Suprapubic skin (tissue), 4 donors: ENCODE measurements around the gene CCDC27. TPM values are rescaled to one million over a fixed set of nuclear protein-coding genes. Genes with fewer than 3 reads are reported as not detected.
A peak's percentile ranks its signal among the peaks of the same experiment; 100 is the strongest.

Experiments
- DNase-seq, 2 donors: peaks; one replicate each; pipeline ENCODE4 v3.0.0-alpha.2; 2019; ENCODE audit warnings: low spot score in 2 of 2
- H3K27ac ChIP-seq: fragments of 200-600 bp; sonication (generic); one replicate; pipeline ENCODE4 v1.5.1; 2019
- H3K27me3 ChIP-seq: fragments of 200-600 bp; sonication (generic); one replicate; pipeline ENCODE4 v1.5.1; 2019
- H3K36me3 ChIP-seq: fragments of 200-600 bp; sonication (generic); one replicate; pipeline ENCODE4 v1.5.1; 2019
- H3K4me1 ChIP-seq: fragments of 200-600 bp; sonication (generic); one replicate; pipeline ENCODE4 v1.5.1; 2019
- H3K4me3 ChIP-seq: fragments of 200-600 bp; sonication (generic); one replicate; pipeline ENCODE4 v1.5.1; 2019; ENCODE audit warnings: mild to moderate bottlenecking
- H3K9me3 ChIP-seq: fragments of 200-600 bp; sonication (generic); one replicate; pipeline ENCODE4 v1.5.1; 2019
- CTCF ChIP-seq, 2 donors: fragments of 200-600 bp in 1 of 2; fragments of 450-650 bp in 1 of 2; sonication (generic) in 1 of 2; IDR thresholded peaks; one replicate each; pipeline ENCODE4 v1.5.1; 2016 to 2019; ENCODE audit warnings: antibody characterized with exemption in 2 of 2, mild to moderate bottlenecking in 1 of 2, moderate library complexity in 1 of 2
- EP300 ChIP-seq: sonication (generic); formaldehyde crosslinking; IDR thresholded peaks from one replicate; pipeline ENCODE4 v1.6.1; 2017; ENCODE audit warnings: antibody characterized with exemption
- POLR2A ChIP-seq, 2 donors: fragments of 450-650 bp; IDR thresholded peaks; one replicate each; pipeline ENCODE4 v1.6.1; 2017; ENCODE audit warnings: antibody characterized with exemption in 2 of 2, mild to moderate bottlenecking in 2 of 2, moderate library complexity in 2 of 2
- POLR2AphosphoS5 ChIP-seq, 3 donors: sonication (generic); formaldehyde crosslinking; IDR thresholded peaks; one replicate each; pipeline ENCODE4 v1.6.1; 2017; ENCODE audit warnings: antibody characterized with exemption in 3 of 3
- WGBS: methylation state at CpG from one replicate; pipeline ENCODE4 v1.1.5; 2018; 5-methylcytosine and 5-hydroxymethylcytosine counted together
- total RNA-seq, 4 donors: library from RNA; depleted of rRNA; stranded (reverse); fragments of >200 nt; gene quantifications; one replicate each; pipeline ENCODE4 v1.1.0, GENCODE V29; 2016

CCDC27 gene
- total RNA-seq, 4 donors from 2014 or later, result not detected

DNA sequence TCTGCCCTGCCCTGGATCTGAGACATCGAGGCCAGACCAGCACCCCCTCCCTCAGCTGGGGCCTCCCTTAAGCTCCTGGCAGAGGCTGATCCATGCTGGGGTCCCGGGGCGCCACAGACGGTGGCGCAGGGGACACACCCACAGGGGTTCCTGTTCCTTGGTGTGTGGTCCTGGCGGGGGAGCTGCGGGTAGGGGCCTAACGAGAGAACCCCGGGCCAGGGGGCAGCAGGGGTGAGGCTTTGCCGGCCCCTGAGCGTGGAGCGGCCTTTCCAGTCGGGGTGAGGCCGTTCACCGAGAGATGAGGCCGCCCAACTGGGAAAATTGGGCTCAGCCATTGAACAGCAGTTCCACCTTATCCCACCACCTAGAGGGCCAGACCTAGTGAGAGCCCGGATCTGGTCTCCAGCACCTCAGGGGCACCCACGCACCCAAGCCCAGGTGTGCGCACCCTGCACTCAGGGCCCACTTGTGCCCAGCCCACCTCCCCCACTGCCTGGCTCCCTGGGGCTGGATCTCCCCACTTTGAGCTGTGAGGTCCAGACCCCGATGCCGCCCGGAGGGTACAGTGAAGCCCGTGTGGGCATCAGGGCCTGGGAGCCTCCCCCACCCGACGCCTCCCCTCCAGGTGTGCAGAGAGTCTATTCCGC is 45.5 kb upstream of the CCDC27 start:
- Histone ChIP-seq H3K27me3 (peaks cover 65% of the 10 kb centered on the region), H3K36me3 (no peaks in the 10 kb centered on the region), H3K4me1 (peaks cover 71% of the 10 kb centered on the region), H3K9me3 (no peaks in the 10 kb centered on the region), H3K4me3 (peak overlapping the region; percentile 37), H3K27ac (no peak overlapping the region)
- DNase-seq, result no peak
- 52% methylated on average over 13 of the region's 26 CpGs for WGBS
- TF ChIP-seq POLR2A (IDR thresholded peaks at IDR 0.05), result no peak
- no peak for TF ChIP-seq EP300
- no peak for TF ChIP-seq CTCF (IDR thresholded peaks at IDR 0.05)
- TF ChIP-seq POLR2AphosphoS5 (IDR thresholded peaks at IDR 0.05), result no peak

- no peak overlapping the region for H3K27ac ChIP-seq
- H3K4me1 ChIP-seq, result peaks cover 73% of the 10 kb centered on the region
- no peaks in the 10 kb centered on the region for H3K36me3 ChIP-seq
- 30% methylated on average over 21 of the region's 35 CpGs for WGBS
- no peaks in the 10 kb centered on the region for H3K9me3 ChIP-seq
- DNase-seq, result no peak
- peaks cover 69% of the 10 kb centered on the region for H3K27me3 ChIP-seq
- H3K4me3 ChIP-seq, result peak overlapping the region; percentile 37
- TF ChIP-seq POLR2A (IDR thresholded peaks at IDR 0.05) (no peak), EP300 (no peak), POLR2AphosphoS5 (IDR thresholded peaks at IDR 0.05) (no peak), CTCF (IDR thresholded peaks at IDR 0.05) (no peak)
Measured at GRCh38 chr1:3707298-3707938, 44.8 kb upstream of the CCDC27 start.

DNA sequence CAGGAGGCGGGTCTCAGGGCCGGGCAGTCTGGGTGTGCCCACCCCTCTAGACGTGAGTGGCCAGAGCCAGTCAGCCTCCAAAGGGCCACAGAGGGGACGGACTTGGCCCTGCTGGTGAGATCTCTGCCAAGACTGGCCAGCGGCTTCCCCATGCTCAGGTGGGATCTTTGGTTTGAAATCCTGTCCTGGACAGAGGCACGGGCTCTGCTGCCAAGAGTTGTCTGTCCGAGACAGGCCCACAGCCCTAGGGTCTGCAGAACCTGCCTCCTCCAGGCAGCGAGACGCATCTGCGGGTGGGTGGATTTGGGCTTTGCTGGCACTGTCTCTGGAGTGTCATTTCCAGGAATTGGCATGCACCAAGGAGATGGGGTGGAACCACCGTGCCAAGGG is 44.3 kb upstream of the CCDC27 start:
- no peaks in the 10 kb centered on the region for H3K9me3 ChIP-seq
- no peak for DNase-seq
- no peaks in the 10 kb centered on the region for H3K36me3 ChIP-seq
- H3K27ac ChIP-seq, result no peak overlapping the region
- no peak for TF ChIP-seq POLR2AphosphoS5 (IDR thresholded peaks at IDR 0.05)
- TF ChIP-seq POLR2A (IDR thresholded peaks at IDR 0.05), result no peak
- peak overlapping the region; percentile 37 for H3K4me3 ChIP-seq
- 50% methylated on average over 5 of the region's 11 CpGs for WGBS
- peaks cover 72% of the 10 kb centered on the region for H3K4me1 ChIP-seq
- H3K27me3 ChIP-seq, result peaks cover 74% of the 10 kb centered on the region

DNA sequence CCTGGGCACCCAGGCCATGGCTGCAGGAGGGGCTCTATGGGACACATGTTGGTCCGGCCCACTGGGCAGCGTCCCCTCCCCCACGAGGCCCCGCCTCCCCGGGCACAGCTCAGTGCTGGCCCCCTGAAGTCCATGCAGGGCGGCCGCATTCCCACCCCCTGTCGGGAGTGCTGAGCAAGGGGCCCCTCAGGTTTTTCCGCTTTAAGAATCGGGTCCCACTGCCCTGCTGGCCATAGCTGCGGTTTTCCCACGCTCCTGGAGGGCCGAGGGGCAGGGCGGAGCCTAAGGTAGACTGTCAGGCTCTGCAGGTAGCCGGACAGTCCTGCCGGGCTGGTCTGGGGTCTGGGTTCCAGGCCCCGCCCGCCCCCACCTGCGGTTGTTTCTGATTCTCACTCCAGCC is 43.5 kb upstream of the CCDC27 start:
- no peaks in the 10 kb centered on the region for H3K36me3 ChIP-seq
- DNase-seq, result no peak
- no peaks in the 10 kb centered on the region for H3K9me3 ChIP-seq
- H3K4me3 ChIP-seq, result peak overlapping the region; percentile 37
- WGBS, result no CpG with 5 or more reads among the region's 19 CpGs
- H3K27ac ChIP-seq, result no peak overlapping the region
- H3K27me3 ChIP-seq, result peaks cover 82% of the 10 kb centered on the region
- TF ChIP-seq POLR2AphosphoS5 (IDR thresholded peaks at IDR 0.05) (no peak), POLR2A (IDR thresholded peaks at IDR 0.05) (no peak), CTCF (IDR thresholded peaks at IDR 0.05) (no peak), EP300 (no peak)
- peaks cover 70% of the 10 kb centered on the region for H3K4me1 ChIP-seq

- Histone ChIP-seq H3K27ac (no peak overlapping the region), H3K9me3 (no peaks in the 10 kb centered on the region), H3K4me3 (no peak overlapping the region), H3K4me1 (peaks cover 64% of the 10 kb centered on the region), H3K36me3 (no peaks in the 10 kb centered on the region), H3K27me3 (peaks cover 89% of the 10 kb centered on the region)
- TF ChIP-seq CTCF (IDR thresholded peaks at IDR 0.05) (no peak), POLR2A (IDR thresholded peaks at IDR 0.05) (no peak), POLR2AphosphoS5 (IDR thresholded peaks at IDR 0.05) (no peak), EP300 (no peak)
- DNase-seq, result no peak
- 53% methylated on average over 3 of the region's 15 CpGs for WGBS
Measured at GRCh38 chr1:3710251-3710650, 42.0 kb upstream of the CCDC27 start.
